ENCODE measurements around the gene LRRC47. TPM values are rescaled to one million over a fixed set of nuclear protein-coding genes. Genes with fewer than 3 reads are reported as not detected.
"Not testable (repeated sequence)": the region's sequence is repeated elsewhere in the genome, so short reads cannot be mapped to it uniquely, and the experiment has no call there.

The LRRC47 gene
- total and polyA plus RNA-seq, 2 experiments from 2014 or later, result 15.1 to 41.9 TPM

DNA sequence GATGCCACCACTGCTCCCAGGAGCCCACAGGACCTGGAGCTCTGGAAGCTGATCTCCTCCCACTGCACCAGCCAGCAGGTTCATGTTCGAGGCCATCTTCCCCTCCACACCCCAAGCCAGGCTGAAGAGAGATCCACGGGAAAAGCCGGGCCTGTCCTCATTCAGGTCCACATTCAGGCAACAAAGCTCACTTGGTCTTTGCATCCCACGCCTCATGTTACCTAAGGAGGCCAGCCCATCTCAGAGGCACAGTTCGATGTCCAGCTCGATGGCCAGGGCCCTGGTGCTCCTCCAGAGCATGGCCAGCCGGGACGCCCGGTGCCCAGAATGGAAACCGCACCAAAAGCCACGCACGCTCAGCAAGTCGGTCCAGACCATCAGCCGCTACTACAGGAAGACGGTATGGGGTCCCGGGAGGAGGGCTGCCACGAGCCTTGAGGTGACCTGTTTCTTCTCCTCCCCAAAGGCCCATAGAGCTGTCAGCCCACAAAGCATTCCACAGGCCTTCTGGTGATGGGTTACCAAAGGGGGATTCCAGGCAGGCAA lies 43.8 kb downstream of the LRRC47 start, which contains the start of gene CCDC27:
CCDC27 (plus strand) TSS at position 51 of the 546 bp plus-strand sequence; CDS start at position 83, 32 bp downstream.
- no peak within 1 kb of the TSS for H2AFZ ChIP-seq
- 64 to 66% methylated on average over 17 of the region's 17 CpGs for WGBS, 2 experiments (ENCODE audit: low coverage in 1 of 2, low lambda C conversion rate in 2 of 2, missing lambda C conversion rate in 2 of 2)
- no peaks in the 10 kb centered on the region for H3K79me2 ChIP-seq (ENCODE audit: insufficient read depth)
- peaks cover 4% of the 10 kb centered on the region; the same call in 1 of the 2 replicates for H3F3A ChIP-seq (ENCODE audit: insufficient read depth)
- no peak within 1 kb of the TSS for H3K4me2 ChIP-seq (ENCODE audit: unreplicated experiment)
- H3K9me3 ChIP-seq (ENCODE audit: low read depth), result no peaks in the 10 kb centered on the region
- in situ Hi-C loops (cut with MboI), result no loop called here
- H3K4me1 ChIP-seq (ENCODE audit: insufficient read depth), result peaks cover 3% of the 10 kb centered on the region; the same call in 1 of the 2 replicates
- no peaks in the 10 kb centered on the region for H4K20me1 ChIP-seq (ENCODE audit: insufficient read depth)
- H3K27me3 ChIP-seq (replicated peaks; ENCODE audit: insufficient read depth), result peaks cover 20% of the 10 kb centered on the region
- no peaks in the 10 kb centered on the region for H3K9me2 ChIP-seq (ENCODE audit: insufficient read depth)
- no peak for DNase-seq
- H3K36me3 ChIP-seq (ENCODE audit: low read depth), result no peaks in the 10 kb centered on the region
- H3K9ac ChIP-seq, result no peak within 1 kb of the TSS
- TF ChIP-seq EZH2 (IDR thresholded peaks at IDR 0.05; ENCODE audit: insufficient read depth, poor library complexity, severe bottlenecking) (no peak), EZH2phosphoT487 (IDR thresholded peaks at IDR 0.05; ENCODE audit: insufficient read depth, low read depth) (no peak)
- H3K27ac ChIP-seq, result no peak within 1 kb of the TSS
- no peak within 1 kb of the TSS for H3K4me3 ChIP-seq

DNA sequence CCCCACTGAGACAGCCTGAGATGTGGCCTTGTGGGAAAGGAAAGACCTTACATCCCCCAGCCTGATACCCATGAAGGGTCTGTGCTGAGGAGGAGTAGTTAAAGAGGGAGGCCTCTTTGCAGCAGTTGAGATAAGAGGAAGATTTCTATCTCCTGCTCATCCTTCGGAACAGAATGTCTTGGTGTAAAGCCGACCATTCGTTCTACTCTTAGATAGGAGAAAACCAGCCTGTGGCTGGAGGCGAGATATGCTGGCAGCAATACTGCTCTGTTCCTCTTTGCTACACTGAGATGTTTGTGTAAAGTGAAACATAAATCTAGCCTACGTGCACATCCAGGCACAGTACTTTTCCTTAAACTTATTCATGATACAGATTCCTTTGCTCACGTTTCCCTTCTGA lies 45.6 kb downstream of the LRRC47 start:
- H3K4me3 ChIP-seq, result no peak overlapping the region
- H3K4me2 ChIP-seq (ENCODE audit: unreplicated experiment), result no peak overlapping the region
- no peak overlapping the region for H2AFZ ChIP-seq
- no peak for TF ChIP-seq EZH2phosphoT487 (IDR thresholded peaks at IDR 0.05; ENCODE audit: insufficient read depth, low read depth)
- TF ChIP-seq EZH2 (IDR thresholded peaks at IDR 0.05; ENCODE audit: insufficient read depth, poor library complexity, severe bottlenecking), result no peak
- no peaks in the 10 kb centered on the region for H4K20me1 ChIP-seq (ENCODE audit: insufficient read depth)
- H3K4me1 ChIP-seq (ENCODE audit: insufficient read depth), result peaks cover 4% of the 10 kb centered on the region; the same call in 1 of the 2 replicates
- in situ Hi-C loops (cut with MboI), result no loop called here
- no peaks in the 10 kb centered on the region for H3K79me2 ChIP-seq (ENCODE audit: insufficient read depth)
- no peak overlapping the region for H3K27ac ChIP-seq
- DNase-seq, result no peak
- no peaks in the 10 kb centered on the region for H3K36me3 ChIP-seq (ENCODE audit: low read depth)
- no peaks in the 10 kb centered on the region for H3K9me2 ChIP-seq (ENCODE audit: insufficient read depth)
- H3K27me3 ChIP-seq (replicated peaks; ENCODE audit: insufficient read depth), result peaks cover 20% of the 10 kb centered on the region
- H3K9me3 ChIP-seq (ENCODE audit: low read depth), result no peaks in the 10 kb centered on the region
- peaks cover 4% of the 10 kb centered on the region; the same call in 1 of the 2 replicates for H3F3A ChIP-seq (ENCODE audit: insufficient read depth)
- WGBS, 2 experiments (ENCODE audit: low coverage in 1 of 2, low lambda C conversion rate in 2 of 2, missing lambda C conversion rate in 2 of 2), result 49 to 55% methylated on average over 6 of the region's 6 CpGs
- no peak overlapping the region for H3K9ac ChIP-seq

DNA sequence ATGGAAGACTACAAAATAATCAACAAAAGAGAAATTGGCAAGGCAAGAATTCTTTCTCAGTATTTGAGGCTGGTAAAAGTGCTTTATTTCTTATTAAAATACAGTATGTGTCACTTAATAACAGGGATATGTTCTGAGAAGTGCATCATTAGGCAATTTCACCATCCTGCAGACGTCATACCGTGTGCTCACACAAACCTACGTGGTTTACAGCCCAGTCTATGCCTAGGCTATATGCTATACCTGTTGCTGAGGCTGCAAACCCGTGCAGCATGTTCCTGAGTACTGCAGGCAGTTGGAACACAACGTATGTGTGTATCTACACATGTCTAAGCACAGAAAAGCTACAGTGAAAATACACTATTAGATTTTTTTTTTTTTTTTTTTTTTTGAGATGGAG lies 46.8 kb downstream of the LRRC47 start:
- WGBS, 2 experiments (ENCODE audit: low coverage in 1 of 2, low lambda C conversion rate in 2 of 2, missing lambda C conversion rate in 2 of 2), result 30 to 33% methylated on average over 5 of the region's 5 CpGs
- DNase-seq, result no peak
- in situ Hi-C loops (cut with MboI), result no loop called here

GRCh38 chr1:3748316-3748900 lies 47.9 kb downstream of the LRRC47 start:
- H3K36me3 ChIP-seq (ENCODE audit: low read depth); H3F3A ChIP-seq (ENCODE audit: insufficient read depth); H3K9me2 ChIP-seq (ENCODE audit: insufficient read depth); H3K27ac ChIP-seq; in situ Hi-C loops (cut with MboI); H3K9ac ChIP-seq; H3K9me3 ChIP-seq (ENCODE audit: low read depth); H3K4me3 ChIP-seq; DNase-seq; H3K4me2 ChIP-seq (ENCODE audit: unreplicated experiment); H2AFZ ChIP-seq; H3K79me2 ChIP-seq (ENCODE audit: insufficient read depth); H4K20me1 ChIP-seq (ENCODE audit: insufficient read depth); H3K4me1 ChIP-seq (ENCODE audit: insufficient read depth): not testable (repeated sequence)
- WGBS, 2 experiments (ENCODE audit: low coverage in 1 of 2, low lambda C conversion rate in 2 of 2, missing lambda C conversion rate in 2 of 2), result 55 to 57% methylated on average over 15 of the region's 15 CpGs
- H3K27me3 ChIP-seq (replicated peaks; ENCODE audit: insufficient read depth), result peaks cover 20% of the 10 kb centered on the region

More for the DNA sequence above, 46.8 kb downstream of the LRRC47 start:
- peaks cover 4% of the 10 kb centered on the region; the same call in 1 of the 2 replicates for H3F3A ChIP-seq (ENCODE audit: insufficient read depth)
- no peaks in the 10 kb centered on the region for H3K9me3 ChIP-seq (ENCODE audit: low read depth)
- peaks cover 20% of the 10 kb centered on the region for H3K27me3 ChIP-seq (replicated peaks; ENCODE audit: insufficient read depth)
- H3K9ac ChIP-seq, result no peak overlapping the region
- TF ChIP-seq EZH2 (IDR thresholded peaks at IDR 0.05; ENCODE audit: insufficient read depth, poor library complexity, severe bottlenecking), result no peak
- no peak for TF ChIP-seq EZH2phosphoT487 (IDR thresholded peaks at IDR 0.05; ENCODE audit: insufficient read depth, low read depth)
- H4K20me1 ChIP-seq (ENCODE audit: insufficient read depth), result no peaks in the 10 kb centered on the region
- H3K4me3 ChIP-seq, result no peak overlapping the region
- peaks cover 4% of the 10 kb centered on the region; the same call in 1 of the 2 replicates for H3K4me1 ChIP-seq (ENCODE audit: insufficient read depth)
- H3K9me2 ChIP-seq (ENCODE audit: insufficient read depth), result no peaks in the 10 kb centered on the region
- no peak overlapping the region for H3K4me2 ChIP-seq (ENCODE audit: unreplicated experiment)
- no peak overlapping the region for H2AFZ ChIP-seq
- H3K36me3 ChIP-seq (ENCODE audit: low read depth), result no peaks in the 10 kb centered on the region
- no peaks in the 10 kb centered on the region for H3K79me2 ChIP-seq (ENCODE audit: insufficient read depth)
- H3K27ac ChIP-seq, result no peak overlapping the region
